HL-60 (cell line): ENCODE results near the gene STIM2.
"Not testable (repeated sequence)": the region's sequence is repeated elsewhere in the genome, so short reads cannot be mapped to it uniquely, and the experiment has no call there.

ENCODE experiments used
- CTCF ChIP-seq: IDR thresholded peaks from one replicate; pipeline ENCODE4 v1.5.1; 2011; ENCODE audit warnings: low read length, control low read depth, inconsistent platforms; ENCODE audit not compliant: insufficient read depth
- POLR2AphosphoS5 ChIP-seq: IDR thresholded peaks from 2 replicates; pipeline ENCODE4 v1.6.1; 2012; ENCODE audit warnings: low read depth
- REST ChIP-seq: IDR thresholded peaks from 2 replicates; pipeline ENCODE4 v1.6.1; 2012; ENCODE audit warnings: low read depth; ENCODE audit not compliant: insufficient replicate concordance

GRCh38 chr4:26811571-26811970 lies 49.1 kb upstream of the STIM2 start:
- TF ChIP-seq CTCF, POLR2AphosphoS5, REST: not testable (repeated sequence)
